HL-60 (cell line): ENCODE measurements around the gene HIP1.

ENCODE experiments used
- CTCF ChIP-seq: IDR thresholded peaks from one replicate; pipeline ENCODE4 v1.5.1; 2011; ENCODE audit warnings: low read length, control low read depth, inconsistent platforms; ENCODE audit not compliant: insufficient read depth
- GABPA ChIP-seq: IDR thresholded peaks from 2 replicates; pipeline ENCODE4 v1.6.1; 2012; ENCODE audit warnings: low read depth
- POLR2AphosphoS5 ChIP-seq: IDR thresholded peaks from 2 replicates; pipeline ENCODE4 v1.6.1; 2012; ENCODE audit warnings: low read depth
- REST ChIP-seq: IDR thresholded peaks from 2 replicates; pipeline ENCODE4 v1.6.1; 2012; ENCODE audit warnings: low read depth; ENCODE audit not compliant: insufficient replicate concordance
- SPI1 ChIP-seq: IDR thresholded peaks from 2 replicates; pipeline ENCODE4 v1.6.1; 2012; ENCODE audit warnings: low read depth, mild to moderate bottlenecking, borderline replicate concordance

DNA sequence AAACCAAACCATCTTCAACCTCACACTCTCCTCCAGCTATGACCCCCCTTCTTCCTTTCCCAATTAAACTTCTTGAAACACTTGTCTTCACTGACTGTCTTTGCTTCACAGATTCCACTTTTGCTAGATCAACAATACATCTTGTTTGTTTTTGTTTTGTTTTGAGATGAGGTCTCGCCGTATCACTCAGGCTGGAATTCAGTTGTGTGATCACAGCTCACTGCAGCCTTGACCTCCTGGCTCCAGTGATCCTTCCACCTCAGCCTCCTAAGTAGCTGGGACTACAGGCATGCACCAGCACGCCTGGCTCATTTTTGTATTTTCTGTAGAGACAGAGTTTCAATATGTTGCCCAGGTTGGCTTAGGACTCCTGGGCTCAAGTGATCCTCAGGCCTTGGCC is 59.7 kb downstream of the HIP1 start:
- TF ChIP-seq REST (no peak), CTCF (no peak), POLR2AphosphoS5 (no peak), SPI1 (no peak), GABPA (no peak)
